IMR-90 (cell line): ENCODE measurements around the gene IL17REL. TPM values are rescaled to one million over a fixed set of nuclear protein-coding genes. Genes with fewer than 3 reads are reported as not detected.

ENCODE experiments used
- ATAC-seq: fragments of 200-7000 bp; cut with Tn5 transposase; 2 replicates; pipeline ENCODE4 v1.9.1; 2020; ENCODE audit warnings: low read depth, mild to moderate bottlenecking, moderate library complexity
- BruUV-seq: library from RNA; stranded (reverse); fragments of 400-500 nt; replicated peaks from 2 replicates; lab custom pipeline; 2021; lab: Mats Ljungman, UMichigan
- CTCF ChIA-PET: fragments of 300-600 bp; formaldehyde crosslinking; extraction: SDS; loops from one replicate; lab custom pipeline; 2021; ENCODE audit warnings: antibody characterized with exemption; lab: Yijun Ruan, JAX
- POLR2A ChIA-PET: fragments of 300-600 bp; sonication (Branson Sonifier 250); formaldehyde crosslinking; loops from one replicate; lab custom pipeline; 2022; ENCODE audit warnings: antibody characterized with exemption; ENCODE audit not compliant: unreplicated experiment; lab: Charles Lee
- DNase-seq: peaks from one replicate; pipeline ENCODE4 v3.0.0; 2013
- H2AFZ ChIP-seq: replicated peaks from 2 replicates; pipeline ENCODE3; 2013; ENCODE audit warnings: low read length, mild to moderate bottlenecking; ENCODE audit not compliant: poor library complexity
- H2AK5ac ChIP-seq: 2 replicates; pipeline ENCODE4 v1.6.1; 2013; ENCODE audit warnings: low read depth, low read length, inconsistent platforms
- H2AK9ac ChIP-seq: replicated peaks from 2 replicates; pipeline ENCODE3; 2013; ENCODE audit warnings: mild to moderate bottlenecking, low read depth, low read length, moderate library complexity; ENCODE audit not compliant: poor library complexity
- H2BK120ac ChIP-seq: 2 replicates; pipeline ENCODE4 v1.6.1; 2013; ENCODE audit warnings: low read depth, low read length, inconsistent platforms
- H2BK15ac ChIP-seq: 3 replicates; pipeline ENCODE4 v1.6.1; 2013; ENCODE audit warnings: low read depth, low read length, inconsistent platforms
- H2BK20ac ChIP-seq: 2 replicates; pipeline ENCODE4 v1.6.1; 2013; ENCODE audit warnings: low read depth, mild to moderate bottlenecking, inconsistent platforms, low read length, moderate library complexity
- H2BK5ac ChIP-seq: 2 replicates; pipeline ENCODE4 v1.6.1; 2013; ENCODE audit warnings: mild to moderate bottlenecking, low read depth, low read length, inconsistent platforms; ENCODE audit not compliant: poor library complexity, severe bottlenecking
- H3K14ac ChIP-seq: replicated peaks from 2 replicates; pipeline ENCODE4 v1.6.1; 2013; ENCODE audit warnings: low read depth, low read length, inconsistent platforms
- H3K18ac ChIP-seq: 2 replicates; pipeline ENCODE4 v1.6.1; 2013; ENCODE audit warnings: low read depth, low read length, control low read depth
- H3K23ac ChIP-seq: 2 replicates; pipeline ENCODE4 v1.6.1; 2013; ENCODE audit warnings: low read depth, low read length, inconsistent platforms
- H3K27ac ChIP-seq: 2 replicates; pipeline ENCODE4 v1.5.1; 2013; ENCODE audit warnings: mild to moderate bottlenecking, control low read depth, low read length; ENCODE audit not compliant: insufficient read depth
- H3K27me3 ChIP-seq: 2 replicates; pipeline ENCODE4 v1.6.1; 2013; ENCODE audit warnings: low read length; ENCODE audit not compliant: control insufficient read depth, insufficient read depth
- H3K36me3 ChIP-seq: 2 replicates; pipeline ENCODE4 v1.6.1; 2013; ENCODE audit warnings: low read length, mixed read lengths; ENCODE audit not compliant: control insufficient read depth, insufficient read depth
- H3K4ac ChIP-seq: 2 replicates; pipeline ENCODE4 v1.6.1; 2013; ENCODE audit warnings: low read depth, low read length, inconsistent platforms
- H3K4me1 ChIP-seq: 2 replicates; pipeline ENCODE4 v1.6.1; 2013; ENCODE audit warnings: low read length, mixed read lengths; ENCODE audit not compliant: control insufficient read depth, insufficient read depth
- H3K4me2 ChIP-seq: 2 replicates; pipeline ENCODE4 v1.6.1; 2013; ENCODE audit warnings: low read depth, mild to moderate bottlenecking, control low read depth, low read length, moderate library complexity
- H3K4me3 ChIP-seq: 2 replicates; pipeline ENCODE4 v1.5.1; 2013; ENCODE audit warnings: low read depth, mild to moderate bottlenecking, control low read depth, low read length, moderate library complexity; ENCODE audit not compliant: insufficient read depth
- H3K56ac ChIP-seq: 2 replicates; pipeline ENCODE4 v1.6.1; 2013; ENCODE audit warnings: low read length, inconsistent platforms; ENCODE audit not compliant: insufficient read depth; ENCODE audit errors: extremely low read depth
- H3K79me1 ChIP-seq, 2 experiments: 2 replicates each; pipeline ENCODE4 v1.6.1; 2013; ENCODE audit warnings: low read length in 2 of 2, inconsistent platforms in 1 of 2, low read depth in 1 of 2
- H3K9ac ChIP-seq: 2 replicates; pipeline ENCODE4 v1.6.1; 2013; ENCODE audit warnings: low read depth, low read length, control low read depth
- H3K9me1 ChIP-seq: 2 replicates; pipeline ENCODE4 v1.6.1; 2013; ENCODE audit warnings: low read length, inconsistent platforms; ENCODE audit not compliant: insufficient read depth
- H3K9me3 ChIP-seq: 2 replicates; pipeline ENCODE4 v1.6.1; 2013; ENCODE audit warnings: low read length; ENCODE audit not compliant: control insufficient read depth, insufficient read depth
- H4K20me1 ChIP-seq: 2 replicates; pipeline ENCODE4 v1.6.1; 2013; ENCODE audit warnings: low read length, inconsistent platforms; ENCODE audit not compliant: insufficient read depth
- H4K5ac ChIP-seq: 2 replicates; pipeline ENCODE4 v1.6.1; 2013; ENCODE audit warnings: mild to moderate bottlenecking, low read depth, low read length, control low read depth
- H4K8ac ChIP-seq, 2 experiments: 2 replicates each; pipeline ENCODE4 v1.6.1; 2013; ENCODE audit warnings: low read depth in 2 of 2, low read length in 2 of 2, control low read depth in 1 of 2, inconsistent platforms in 1 of 2
- H4K91ac ChIP-seq: 2 replicates; pipeline ENCODE4 v1.6.1; 2013; ENCODE audit warnings: low read depth, low read length, inconsistent platforms; ENCODE audit not compliant: insufficient read depth
- CEBPB ChIP-seq: IDR thresholded peaks from 2 replicates; pipeline ENCODE4 v1.6.1; 2012; ENCODE audit warnings: low read depth, low read length, improper control_type of control experiment
- RFX5 ChIP-seq: IDR thresholded peaks from 2 replicates; pipeline ENCODE4 v1.8.0; 2012; ENCODE audit warnings: low read depth, mild to moderate bottlenecking, low read length, moderate library complexity
- WGBS, 2 experiments: methylation state at CpG; one replicate each; pipeline versions ENCODE4 v1.1.5 to v1.1.7; 2013; ENCODE audit warnings: missing lambda C conversion rate in 2 of 2; ENCODE audit not compliant: insufficient read length in 1 of 2; ENCODE audit errors: extremely low coverage in 2 of 2; 5-methylcytosine and 5-hydroxymethylcytosine counted together
- dilution Hi-C: fragments of 300-500 bp; cut with HindIII; formaldehyde crosslinking; loops from one replicate; pipeline ENCODE4 v1.14.3; 2018; ENCODE audit warnings: low sequenced_read_pairs; ENCODE audit not compliant: unreplicated experiment
- in situ Hi-C: fragments of 300-500 bp; cut with MboI; formaldehyde crosslinking; loops from 3 replicates; pipeline ENCODE4 v1.14.3; 2019; ENCODE audit warnings: low sequenced_read_pairs, inconsistent platforms, mixed read lengths
- intact Hi-C: fragments of 100-400 bp; cut with micrococcal nuclease; formaldehyde crosslinking; loops from 2 replicates; pipeline ENCODE4 v1.10.0; 2022
- polyA plus RNA-seq, 3 experiments: library from polyadenylated mRNA; depleted of rRNA; stranded (reverse); fragments of >200 nt; gene quantifications; 2 replicates each; pipeline ENCODE4 v1.2.3, GENCODE V29; 2012; ENCODE audit warnings: low replicate concordance in 1 of 3
- total RNA-seq: library from RNA; depleted of rRNA; stranded (reverse); fragments of >200 nt; gene quantifications from 2 replicates; pipeline ENCODE4 v1.2.3, GENCODE V29; 2012

IL17REL gene
- total and polyA plus RNA-seq, 2 of the 4 experiments (the other 2 are of a cell fraction), result not detected

GRCh38 chr22:50048061-50048765 lies 35.6 kb upstream of the IL17REL start:
- intact Hi-C loops, result no loop called here
- Histone ChIP-seq H3K27me3 (peaks cover 44% of the 10 kb centered on the region), H2AK5ac (no peak overlapping the region), H4K91ac (no peak overlapping the region), H3K9ac (no peak overlapping the region), H3K18ac (no peak overlapping the region), H3K27ac (no peak overlapping the region), H4K8ac (no peak overlapping the region), H3K4me1 (no peaks in the 10 kb centered on the region), H3K14ac (no peak overlapping the region), H3K9me3 (peaks cover 9% of the 10 kb centered on the region), H3K56ac (no peak overlapping the region), H3K9me1 (no peaks in the 10 kb centered on the region), H3K23ac (no peak overlapping the region), H4K5ac (no peak overlapping the region), H2AK9ac (no peak overlapping the region), H3K4ac (no peak overlapping the region), H2BK20ac (no peak overlapping the region), H2BK15ac (no peak overlapping the region), H2AFZ (no peak overlapping the region), H3K79me1 (no peaks in the 10 kb centered on the region), H3K4me3 (no peak overlapping the region), H3K36me3 (no peaks in the 10 kb centered on the region), H2BK120ac (no peak overlapping the region), H2BK5ac (no peak overlapping the region), H4K20me1 (no peaks in the 10 kb centered on the region), H3K4me2 (no peak overlapping the region)
- dilution Hi-C loops, result no loop called here
- BruUV-seq, result no TSS peak
- TF ChIP-seq CEBPB (no peak), RFX5 (no peak)
- POLR2A ChIA-PET, result no interaction called here
- no peak for ATAC-seq
- in situ Hi-C loops, result no loop called here
- DNase-seq, result no peak
- CTCF ChIA-PET, result no interaction called here
- WGBS, 2 experiments, result no CpG with 5 or more reads among the region's 12 CpGs
